Measurements from ENCODE around the gene DTX3L. TPM values are rescaled to one million over a fixed set of nuclear protein-coding genes. Genes with fewer than 3 reads are reported as not detected.

Gene DTX3L
- total and polyA plus RNA-seq, 10 of the 15 experiments (the other 5 are each of a cell fraction or from before 2014, with no cell fraction given), result 9.9 to 41.4 (median 21.7) TPM

DNA sequence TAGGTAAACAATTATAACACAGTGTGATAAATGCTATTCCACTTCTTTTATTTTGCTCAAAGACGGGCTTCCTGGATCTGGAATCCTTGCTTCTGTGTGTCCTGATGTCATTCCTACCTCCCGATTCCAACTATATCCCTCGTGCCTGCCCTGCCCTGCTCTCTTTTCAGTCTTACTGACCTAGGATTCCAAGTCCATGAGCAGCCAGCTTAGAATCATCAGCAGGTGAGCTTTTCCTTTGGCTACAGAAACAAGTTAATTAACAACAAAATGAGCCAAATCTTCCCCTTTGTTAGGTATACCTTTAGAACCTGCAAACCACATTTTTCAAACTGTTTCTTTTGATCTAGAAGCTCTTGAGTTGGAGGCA is 27.5 kb upstream of the DTX3L start:
- FAIRE-seq (no peak), DNase-seq (ENCODE audit: low read depth, low spot score) (no peak), ATAC-seq (no peak)
- no peak overlapping the region for H3K9ac ChIP-seq (ENCODE audit: control insufficient read depth, insufficient read depth, low read length)
- SMC1A ChIA-PET (ENCODE audit: uncharacterized antibody, unreplicated experiment), result interaction anchor here (0.9 to 2.0 kb wide), 4 partner anchors 9 to 68 kb away, joined by 3 to 6 read pairs (median 5); no protein-coding TSS in a partner anchor
- no peak overlapping the region for H2AFZ ChIP-seq (ENCODE audit: control insufficient read depth, low read depth, low read length)
- in situ Hi-C loops (cut with MboI) (loop anchor here (10.0 kb wide), 1 partner anchor 992 kb away; the partner anchor contains the start of gene POLQ), intact Hi-C loops (cut with micrococcal nuclease; ENCODE audit: unreplicated experiment) (loop anchor here (10.0 kb wide), 1 partner anchor 142 kb away; no protein-coding TSS in a partner anchor)
- no peak for TF ChIP-seq FOXM1 (IDR thresholded peaks at IDR 0.05; ENCODE audit: low read depth, low read length)
- TF ChIP-seq, protein P1, sequence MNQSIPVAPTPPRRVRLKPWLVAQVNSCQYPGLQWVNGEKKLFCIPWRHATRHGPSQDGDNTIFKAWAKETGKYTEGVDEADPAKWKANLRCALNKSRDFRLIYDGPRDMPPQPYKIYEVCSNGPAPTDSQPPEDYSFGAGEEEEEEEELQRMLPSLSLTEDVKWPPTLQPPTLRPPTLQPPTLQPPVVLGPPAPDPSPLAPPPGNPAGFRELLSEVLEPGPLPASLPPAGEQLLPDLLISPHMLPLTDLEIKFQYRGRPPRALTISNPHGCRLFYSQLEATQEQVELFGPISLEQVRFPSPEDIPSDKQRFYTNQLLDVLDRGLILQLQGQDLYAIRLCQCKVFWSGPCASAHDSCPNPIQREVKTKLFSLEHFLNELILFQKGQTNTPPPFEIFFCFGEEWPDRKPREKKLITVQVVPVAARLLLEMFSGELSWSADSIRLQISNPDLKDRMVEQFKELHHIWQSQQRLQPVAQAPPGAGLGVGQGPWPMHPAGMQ (IDR thresholded peaks at IDR 0.05; ENCODE audit: borderline replicate concordance), result no peak
- no peak for TF ChIP-seq YBX1 (IDR thresholded peaks at IDR 0.05)
- no peak for TF ChIP-seq CEBPB (IDR thresholded peaks at IDR 0.05; ENCODE audit: borderline replicate concordance in 1 of 2, low read depth in 2 of 2, low read length in 2 of 2)
- TF ChIP-seq ZNF384 (IDR thresholded peaks at IDR 0.05; ENCODE audit: borderline replicate concordance, low read depth, low read length), result no peak
- no peak for TF ChIP-seq YY1 (IDR thresholded peaks at IDR 0.05; ENCODE audit: low read depth, low read length)
- TF ChIP-seq, protein P2, sequence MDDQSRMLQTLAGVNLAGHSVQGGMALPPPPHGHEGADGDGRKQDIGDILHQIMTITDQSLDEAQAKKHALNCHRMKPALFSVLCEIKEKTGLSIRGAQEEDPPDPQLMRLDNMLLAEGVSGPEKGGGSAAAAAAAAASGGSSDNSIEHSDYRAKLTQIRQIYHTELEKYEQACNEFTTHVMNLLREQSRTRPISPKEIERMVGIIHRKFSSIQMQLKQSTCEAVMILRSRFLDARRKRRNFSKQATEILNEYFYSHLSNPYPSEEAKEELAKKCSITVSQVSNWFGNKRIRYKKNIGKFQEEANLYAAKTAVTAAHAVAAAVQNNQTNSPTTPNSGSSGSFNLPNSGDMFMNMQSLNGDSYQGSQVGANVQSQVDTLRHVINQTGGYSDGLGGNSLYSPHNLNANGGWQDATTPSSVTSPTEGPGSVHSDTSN (IDR thresholded peaks at IDR 0.05; ENCODE audit: insufficient replicate concordance, low read depth, low read length), result no peak
- no peak for TF ChIP-seq SMARCA5 (IDR thresholded peaks at IDR 0.05)
- no peak for TF ChIP-seq STAT1 (conservative IDR thresholded peaks at IDR 0.05)
- TF ChIP-seq, protein P3, sequence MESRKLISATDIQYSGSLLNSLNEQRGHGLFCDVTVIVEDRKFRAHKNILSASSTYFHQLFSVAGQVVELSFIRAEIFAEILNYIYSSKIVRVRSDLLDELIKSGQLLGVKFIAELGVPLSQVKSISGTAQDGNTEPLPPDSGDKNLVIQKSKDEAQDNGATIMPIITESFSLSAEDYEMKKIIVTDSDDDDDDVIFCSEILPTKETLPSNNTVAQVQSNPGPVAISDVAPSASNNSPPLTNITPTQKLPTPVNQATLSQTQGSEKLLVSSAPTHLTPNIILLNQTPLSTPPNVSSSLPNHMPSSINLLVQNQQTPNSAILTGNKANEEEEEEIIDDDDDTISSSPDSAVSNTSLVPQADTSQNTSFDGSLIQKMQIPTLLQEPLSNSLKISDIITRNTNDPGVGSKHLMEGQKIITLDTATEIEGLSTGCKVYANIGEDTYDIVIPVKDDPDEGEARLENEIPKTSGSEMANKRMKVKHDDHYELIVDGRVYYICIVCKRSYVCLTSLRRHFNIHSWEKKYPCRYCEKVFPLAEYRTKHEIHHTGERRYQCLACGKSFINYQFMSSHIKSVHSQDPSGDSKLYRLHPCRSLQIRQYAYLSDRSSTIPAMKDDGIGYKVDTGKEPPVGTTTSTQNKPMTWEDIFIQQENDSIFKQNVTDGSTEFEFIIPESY (IDR thresholded peaks at IDR 0.05), result no peak
- no peak for TF ChIP-seq HCFC1 (IDR thresholded peaks at IDR 0.05; ENCODE audit: low read length)
- no peak for TF ChIP-seq ZNF274 (IDR thresholded peaks at IDR 0.05; ENCODE audit: insufficient read depth, insufficient read length)
- TF ChIP-seq SP1 (IDR thresholded peaks at IDR 0.05; ENCODE audit: low read depth, low read length), result no peak
- TF ChIP-seq, protein P4, sequence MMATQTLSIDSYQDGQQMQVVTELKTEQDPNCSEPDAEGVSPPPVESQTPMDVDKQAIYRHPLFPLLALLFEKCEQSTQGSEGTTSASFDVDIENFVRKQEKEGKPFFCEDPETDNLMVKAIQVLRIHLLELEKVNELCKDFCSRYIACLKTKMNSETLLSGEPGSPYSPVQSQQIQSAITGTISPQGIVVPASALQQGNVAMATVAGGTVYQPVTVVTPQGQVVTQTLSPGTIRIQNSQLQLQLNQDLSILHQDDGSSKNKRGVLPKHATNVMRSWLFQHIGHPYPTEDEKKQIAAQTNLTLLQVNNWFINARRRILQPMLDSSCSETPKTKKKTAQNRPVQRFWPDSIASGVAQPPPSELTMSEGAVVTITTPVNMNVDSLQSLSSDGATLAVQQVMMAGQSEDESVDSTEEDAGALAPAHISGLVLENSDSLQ (IDR thresholded peaks at IDR 0.05), result no peak
- TF ChIP-seq MYC (IDR thresholded peaks at IDR 0.05; ENCODE audit: insufficient read depth, insufficient read length, insufficient replicate concordance, low read length, severe bottlenecking), result no peak
- BruUV-seq (replicated peaks), result no TSS peak
- no peaks in the 10 kb centered on the region for H3K27me3 ChIP-seq (replicated peaks in 1 of 2; ENCODE audit: control insufficient read depth in 2 of 2, insufficient read depth in 2 of 2, low read length in 1 of 2)
- H3K79me2 ChIP-seq (ENCODE audit: control insufficient read depth, insufficient read depth, low read length), result no peaks in the 10 kb centered on the region
- no peak overlapping the region for H3K4me2 ChIP-seq (ENCODE audit: control insufficient read depth, insufficient read depth)
- no peaks in the 10 kb centered on the region for H4K20me1 ChIP-seq (ENCODE audit: control insufficient read depth, insufficient read depth)
- H3K4me1 ChIP-seq (ENCODE audit: control insufficient read depth, insufficient read depth, low read length), result peaks cover 6% of the 10 kb centered on the region
- CTCF ChIA-PET, result interaction anchor here (0.8 to 2.7 kb wide), 3 partner anchors 22 to 78 kb away, joined by 4 to 8 read pairs (median 4); no protein-coding TSS in a partner anchor
- no peak overlapping the region for H3K4me3 ChIP-seq
- RAD21 ChIA-PET (ENCODE audit: unreplicated experiment), result no interaction called here
- H3K9me3 ChIP-seq (replicated peaks; ENCODE audit: control insufficient read depth, insufficient read depth, low read length), result no peaks in the 10 kb centered on the region
- H3K27ac ChIP-seq (ENCODE audit: control insufficient read depth, insufficient read depth), result no peak overlapping the region
- peaks cover 5 to 14% of the 10 kb centered on the region in 2 experiments for H3K36me3 ChIP-seq (ENCODE audit: control insufficient read depth in 2 of 2, insufficient read depth in 2 of 2, low read length in 1 of 2)
- POLR2A ChIA-PET, result interaction anchor here (1.0 kb wide), 2 partner anchors 20 to 176 kb away, joined by 3 read pairs; no protein-coding TSS in a partner anchor
- WGBS (ENCODE audit: insufficient coverage, insufficient replicate concordance, low lambda C conversion rate, missing lambda C conversion rate), result 84% methylated on average over 3 of the region's 3 CpGs
